ENCODE measurements around the gene BMP8B.

DNA sequence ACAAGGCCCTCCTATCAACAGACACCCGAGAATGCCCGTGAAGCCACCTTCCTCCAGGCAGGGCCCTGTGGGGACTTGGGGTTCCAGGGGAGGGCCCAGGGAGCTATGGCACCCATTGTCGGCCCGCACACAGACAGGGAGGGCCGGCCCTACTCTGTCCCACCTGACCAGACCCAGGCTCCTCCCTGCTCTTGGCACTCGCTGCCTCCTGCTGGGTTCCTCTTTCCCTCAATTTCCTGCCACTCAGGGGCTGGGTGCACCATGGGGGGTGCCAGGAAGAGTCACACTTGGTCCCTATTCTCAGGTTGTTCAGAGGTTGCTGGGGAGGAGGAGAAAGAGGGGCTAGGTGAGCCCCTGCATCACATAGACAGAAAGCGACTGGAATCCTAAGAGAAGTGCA, 9.5 kb downstream of the BMP8B start:
- TF ChIP-seq, protein P1, sequence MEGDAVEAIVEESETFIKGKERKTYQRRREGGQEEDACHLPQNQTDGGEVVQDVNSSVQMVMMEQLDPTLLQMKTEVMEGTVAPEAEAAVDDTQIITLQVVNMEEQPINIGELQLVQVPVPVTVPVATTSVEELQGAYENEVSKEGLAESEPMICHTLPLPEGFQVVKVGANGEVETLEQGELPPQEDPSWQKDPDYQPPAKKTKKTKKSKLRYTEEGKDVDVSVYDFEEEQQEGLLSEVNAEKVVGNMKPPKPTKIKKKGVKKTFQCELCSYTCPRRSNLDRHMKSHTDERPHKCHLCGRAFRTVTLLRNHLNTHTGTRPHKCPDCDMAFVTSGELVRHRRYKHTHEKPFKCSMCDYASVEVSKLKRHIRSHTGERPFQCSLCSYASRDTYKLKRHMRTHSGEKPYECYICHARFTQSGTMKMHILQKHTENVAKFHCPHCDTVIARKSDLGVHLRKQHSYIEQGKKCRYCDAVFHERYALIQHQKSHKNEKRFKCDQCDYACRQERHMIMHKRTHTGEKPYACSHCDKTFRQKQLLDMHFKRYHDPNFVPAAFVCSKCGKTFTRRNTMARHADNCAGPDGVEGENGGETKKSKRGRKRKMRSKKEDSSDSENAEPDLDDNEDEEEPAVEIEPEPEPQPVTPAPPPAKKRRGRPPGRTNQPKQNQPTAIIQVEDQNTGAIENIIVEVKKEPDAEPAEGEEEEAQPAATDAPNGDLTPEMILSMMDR (IDR thresholded peaks at IDR 0.05): no peak
- TF ChIP-seq POLR2AphosphoS5 (IDR thresholded peaks at IDR 0.05) (no peak), POLR2A (IDR thresholded peaks at IDR 0.05; ENCODE audit: low read depth) (no peak)
